ENCODE measurements around the gene CHCHD10. TPM values are rescaled to one million over a fixed set of nuclear protein-coding genes. Genes with fewer than 3 reads are reported as not detected.
A peak's percentile ranks its signal among the peaks of the same experiment; 100 is the strongest.

The CHCHD10 gene
- total RNA-seq, 1 donor from 2014 or later, result 2.0 TPM

DNA sequence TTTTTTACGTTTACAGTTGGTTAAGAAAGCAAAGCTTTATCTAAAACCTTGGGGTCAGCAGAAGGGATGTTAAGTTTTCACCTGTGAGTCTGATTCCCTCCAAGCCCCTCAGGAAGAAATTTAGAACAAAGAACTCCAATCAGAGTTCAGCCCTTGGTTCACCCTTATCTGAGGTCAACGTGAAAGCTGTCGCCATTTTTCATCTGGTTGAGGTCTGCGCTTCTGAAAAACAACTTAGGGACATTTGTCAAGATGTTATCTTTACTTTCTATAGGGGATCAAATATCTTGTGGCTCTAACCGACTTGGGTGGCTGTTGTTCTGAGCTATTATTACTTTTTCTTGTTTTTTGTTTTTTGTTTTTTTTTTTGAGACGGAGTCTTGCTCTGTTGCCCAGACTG, 46.9 kb downstream of the CHCHD10 start:
- no peaks in the 10 kb centered on the region for H3K36me3 ChIP-seq
- no peak for DNase-seq (ENCODE audit: low spot score in 2 of 2)
- no peak overlapping the region for H3K4me3 ChIP-seq
- H3K9me3 ChIP-seq, result no peaks in the 10 kb centered on the region
- no peak overlapping the region for H3K27ac ChIP-seq
- peaks cover 0 to 11% of the 10 kb centered on the region in 2 donors for H3K4me1 ChIP-seq
- no peaks in the 10 kb centered on the region for H3K27me3 ChIP-seq
- TF ChIP-seq CTCF (IDR thresholded peaks at IDR 0.05), result no peak
- intact Hi-C loops (cut with DNase I), result no loop called here

GRCh38 chr22:23718371-23719165, 49.2 kb downstream of the CHCHD10 start:
- H3K9me3 ChIP-seq, result no peaks in the 10 kb centered on the region
- no peak overlapping the region for H3K27ac ChIP-seq
- H3K27me3 ChIP-seq, result no peaks in the 10 kb centered on the region
- DNase-seq (ENCODE audit: low spot score in 2 of 2), result no peak
- H3K4me1 ChIP-seq, result peaks cover 0 to 16% of the 10 kb centered on the region in 2 donors
- TF ChIP-seq CTCF (IDR thresholded peaks at IDR 0.05), result no peak
- H3K36me3 ChIP-seq, result peaks cover 8% of the 10 kb centered on the region in 2 donors
- no peak overlapping the region for H3K4me3 ChIP-seq
- intact Hi-C loops (cut with DNase I), result loop anchor here (5.0 kb wide), 1 partner anchor 119 kb away; the partner anchor contains the start of gene DERL3

- TF ChIP-seq CTCF (IDR thresholded peaks at IDR 0.05), result no peak
- peak; percentile 38 to 89 for DNase-seq (ENCODE audit: low spot score in 2 of 2)
- H3K4me3 ChIP-seq, result peak overlapping the region; percentile 62 to 83
- no peaks in the 10 kb centered on the region for H3K27me3 ChIP-seq
- intact Hi-C loops (cut with DNase I), result loop anchor here (2.0 to 5.0 kb wide), 2 partner anchors 34 to 120 kb away; partner anchors contain the start of genes DERL3 and ZNF70
- H3K9me3 ChIP-seq, result no peaks in the 10 kb centered on the region
- peak overlapping the region; percentile 42 to 63 for H3K27ac ChIP-seq
- peaks cover 16 to 19% of the 10 kb centered on the region in 2 donors for H3K36me3 ChIP-seq
- H3K4me1 ChIP-seq, result peaks cover 0 to 16% of the 10 kb centered on the region in 2 donors
These were observed 50.7 kb downstream of the CHCHD10 start for GRCh38 chr22:23716811-23717801.

Other genes with a start within 250 kb of the CHCHD10 start
- not detected for gene IGLL1, start 187.7 kb downstream of the CHCHD10 start, total RNA-seq
- not detected for gene DRICH1, start 135.7 kb downstream of the CHCHD10 start, total RNA-seq
- gene RGL4, start 77.0 kb downstream of the CHCHD10 start, total RNA-seq, result not detected
- gene ZNF70, start 16.9 kb downstream of the CHCHD10 start, total RNA-seq, result 5.2 TPM
- gene VPREB3, start 13.5 kb downstream of the CHCHD10 start, total RNA-seq, result not detected
- not detected for gene C22orf15, start 5.0 kb downstream of the CHCHD10 start, total RNA-seq
- 7.6 TPM for gene MMP11, start 4.9 kb upstream of the CHCHD10 start, total RNA-seq
- gene SMARCB1, start 19.0 kb upstream of the CHCHD10 start, total RNA-seq, result 22.1 TPM
- gene DERL3, start 71.0 kb upstream of the CHCHD10 start, total RNA-seq, result 7.5 TPM
- not detected for gene SLC2A11, start 89.9 kb upstream of the CHCHD10 start, total RNA-seq
- gene MIF, start 126.4 kb upstream of the CHCHD10 start, total RNA-seq, result 527 TPM
- not detected for gene GSTT2B, start 193.2 kb upstream of the CHCHD10 start, total RNA-seq
- not detected for gene DDTL, start 198.9 kb upstream of the CHCHD10 start, total RNA-seq
- gene DDT, start 206.5 kb upstream of the CHCHD10 start, total RNA-seq, result 275 TPM
- gene GSTT2, start 212.2 kb upstream of the CHCHD10 start, total RNA-seq, result not detected
- gene GSTT4, start 237.5 kb upstream of the CHCHD10 start, total RNA-seq, result not detected
- 113 TPM for gene CABIN1, start 243.3 kb upstream of the CHCHD10 start, total RNA-seq